Measurements from ENCODE around the gene POLA2. TPM values are rescaled to one million over a fixed set of nuclear protein-coding genes. Genes with fewer than 3 reads are reported as not detected.

POLA2 gene
- total and polyA plus RNA-seq, 9 of the 15 experiments (the other 6 are each of a cell fraction or from before 2014, with no cell fraction given), result 2.7 to 134 (median 44.4) TPM

DNA sequence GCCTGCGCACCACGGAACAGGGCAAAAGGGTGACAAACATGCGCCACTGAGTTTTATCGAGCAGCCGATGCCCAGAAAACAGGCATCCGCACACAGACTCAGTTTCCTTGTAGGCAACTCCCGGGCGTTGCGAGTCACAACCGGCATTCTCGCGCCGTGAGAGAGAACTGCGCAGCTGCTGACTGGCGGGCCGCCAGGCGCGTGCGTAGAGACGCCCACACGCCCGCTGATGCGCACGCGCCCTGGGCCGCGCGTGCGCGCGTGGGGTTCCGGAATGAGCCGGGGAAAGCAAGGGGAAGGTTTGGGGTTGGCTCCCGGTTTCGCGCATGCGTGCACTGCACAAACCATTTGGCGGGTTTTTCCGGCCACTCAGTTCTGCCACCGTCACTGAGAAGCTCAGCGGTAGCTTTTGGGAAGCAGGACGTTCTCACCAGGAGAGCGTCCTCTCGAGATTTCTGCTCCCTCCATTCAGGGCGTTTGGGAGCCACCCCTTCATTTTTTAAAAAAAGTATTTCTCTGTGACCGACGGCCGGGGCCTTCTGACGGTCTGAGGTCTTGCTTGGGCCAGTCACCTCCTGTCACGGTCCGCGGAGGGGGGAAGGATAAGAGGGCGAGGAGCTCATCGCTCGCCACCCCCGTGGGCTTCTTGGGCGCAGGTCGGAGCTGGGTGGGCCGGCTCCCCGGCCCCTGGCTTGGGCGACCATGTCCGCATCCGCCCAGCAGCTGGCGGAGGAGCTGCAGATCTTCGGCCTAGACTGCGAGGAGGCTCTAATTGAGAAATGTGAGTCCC, at the start of gene POLA2 (continued):
- TF ChIP-seq, protein P1, sequence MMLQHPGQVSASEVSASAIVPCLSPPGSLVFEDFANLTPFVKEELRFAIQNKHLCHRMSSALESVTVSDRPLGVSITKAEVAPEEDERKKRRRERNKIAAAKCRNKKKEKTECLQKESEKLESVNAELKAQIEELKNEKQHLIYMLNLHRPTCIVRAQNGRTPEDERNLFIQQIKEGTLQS (IDR thresholded peaks at IDR 0.05), result no peak
- TF ChIP-seq, protein P1 (CRISPR knock-in tag; conservative IDR thresholded peaks at IDR 0.05), result no peak
- TF ChIP-seq USF2 (CRISPR knock-in tag; IDR thresholded peaks at IDR 0.05) (no peak), SRSF7 (optimal IDR thresholded peaks at IDR 0.05; ENCODE audit: low read depth, low read length) (no peak), PREB (CRISPR knock-in tag; IDR thresholded peaks at IDR 0.05) (no peak), SMARCB1 (IDR thresholded peaks at IDR 0.05; ENCODE audit: insufficient read length, low read depth) (peak; percentile 17), ESRRB (CRISPR knock-in tag; IDR thresholded peaks at IDR 0.05; ENCODE audit: borderline replicate concordance) (no peak), MTA1 (IDR thresholded peaks at IDR 0.05; ENCODE audit: borderline replicate concordance) (no peak), ZNF444 (CRISPR knock-in tag; IDR thresholded peaks at IDR 0.05) (no peak), KAT8 (IDR thresholded peaks at IDR 0.05; ENCODE audit: low read depth) (no peak), ZC3H11A (IDR thresholded peaks at IDR 0.05; ENCODE audit: low read depth, low read length) (no peak), NCOA2 (IDR thresholded peaks at IDR 0.05; ENCODE audit: partially characterized antibody in 2 of 2) (no peak), E2F4 (CRISPR knock-in tag; IDR thresholded peaks at IDR 0.05; ENCODE audit: low read depth) (no peak; the same call in 1 of the 2 replicates), ZNF408 (CRISPR knock-in tag; IDR thresholded peaks at IDR 0.05; ENCODE audit: low read depth) (no peak)
- TF ChIP-seq, protein P2, sequence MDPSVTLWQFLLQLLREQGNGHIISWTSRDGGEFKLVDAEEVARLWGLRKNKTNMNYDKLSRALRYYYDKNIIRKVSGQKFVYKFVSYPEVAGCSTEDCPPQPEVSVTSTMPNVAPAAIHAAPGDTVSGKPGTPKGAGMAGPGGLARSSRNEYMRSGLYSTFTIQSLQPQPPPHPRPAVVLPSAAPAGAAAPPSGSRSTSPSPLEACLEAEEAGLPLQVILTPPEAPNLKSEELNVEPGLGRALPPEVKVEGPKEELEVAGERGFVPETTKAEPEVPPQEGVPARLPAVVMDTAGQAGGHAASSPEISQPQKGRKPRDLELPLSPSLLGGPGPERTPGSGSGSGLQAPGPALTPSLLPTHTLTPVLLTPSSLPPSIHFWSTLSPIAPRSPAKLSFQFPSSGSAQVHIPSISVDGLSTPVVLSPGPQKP (CRISPR knock-in tag; IDR thresholded peaks at IDR 0.05), result no peak
